H9 (cell line): Measurements from ENCODE around the gene ATP12A. TPM values are rescaled to one million over a fixed set of nuclear protein-coding genes. Genes with fewer than 3 reads are reported as not detected.

ENCODE experiments used
- DNase-seq: peaks from one replicate; pipeline ENCODE4 v3.0.0-alpha.2; 2017
- H2AFZ ChIP-seq: one replicate; pipeline ENCODE4 v1.6.1; 2013; ENCODE audit warnings: mild to moderate bottlenecking, low read length, control low read depth, moderate library complexity
- H2AK5ac ChIP-seq: 2 replicates; pipeline ENCODE4 v1.6.1; 2013; ENCODE audit warnings: low read length, control low read depth, mixed read lengths; ENCODE audit not compliant: insufficient read length
- H2BK120ac ChIP-seq: one replicate; pipeline ENCODE4 v1.6.1; 2013; ENCODE audit warnings: low read depth, mild to moderate bottlenecking, low read length, control low read depth, inconsistent platforms; ENCODE audit not compliant: poor library complexity, severe bottlenecking
- H2BK12ac ChIP-seq: 2 replicates; pipeline ENCODE4 v1.6.1; 2013; ENCODE audit warnings: low read length, control low read depth, mixed read lengths, low read depth; ENCODE audit not compliant: insufficient read length
- H2BK15ac ChIP-seq: 2 replicates; pipeline ENCODE4 v1.6.1; 2013; ENCODE audit warnings: low read depth, low read length, control low read depth
- H2BK20ac ChIP-seq: one replicate; pipeline ENCODE4 v1.6.1; 2013; ENCODE audit warnings: low read depth, mild to moderate bottlenecking, low read length, control low read depth, inconsistent platforms; ENCODE audit not compliant: poor library complexity, severe bottlenecking
- H2BK5ac ChIP-seq: 2 replicates; pipeline ENCODE4 v1.6.1; 2013; ENCODE audit warnings: low read length, control low read depth, mixed read lengths; ENCODE audit not compliant: insufficient read length
- H3K14ac ChIP-seq: 2 replicates; pipeline ENCODE4 v1.6.1; 2013; ENCODE audit warnings: low read length, control low read depth; ENCODE audit not compliant: insufficient read depth
- H3K18ac ChIP-seq: 2 replicates; pipeline ENCODE4 v1.6.1; 2013; ENCODE audit warnings: low read depth, mild to moderate bottlenecking, mixed read lengths, low read length, control low read depth; ENCODE audit not compliant: insufficient read length
- H3K23ac ChIP-seq: 2 replicates; pipeline ENCODE4 v1.6.1; 2013; ENCODE audit warnings: low read length, control low read depth, mixed read lengths, low read depth; ENCODE audit not compliant: insufficient read length
- H3K23me2 ChIP-seq: 2 replicates; pipeline ENCODE4 v1.6.1; 2013; ENCODE audit warnings: low read depth, mild to moderate bottlenecking, mixed read lengths, low read length, control low read depth; ENCODE audit not compliant: insufficient read length, poor library complexity, severe bottlenecking
- H3K27ac ChIP-seq: 2 replicates; pipeline ENCODE4 v1.5.1; 2013; ENCODE audit warnings: low read length, control low read depth, mixed read lengths, low read depth; ENCODE audit not compliant: insufficient read length
- H3K27me3 ChIP-seq: 2 replicates; pipeline ENCODE4 v1.6.1; 2013; ENCODE audit warnings: low read length, control low read depth, inconsistent platforms; ENCODE audit not compliant: insufficient read depth
- H3K4ac ChIP-seq: 2 replicates; pipeline ENCODE4 v1.6.1; 2013; ENCODE audit warnings: low read depth, mild to moderate bottlenecking, control low read depth, inconsistent platforms, low read length, moderate library complexity
- H3K4me1 ChIP-seq: 2 replicates; pipeline ENCODE4 v1.6.1; 2013; ENCODE audit warnings: low read length, control low read depth, inconsistent platforms; ENCODE audit not compliant: insufficient read depth
- H3K4me2 ChIP-seq: 2 replicates; pipeline ENCODE4 v1.6.1; 2013; ENCODE audit warnings: low read length, control low read depth, mixed read lengths; ENCODE audit not compliant: insufficient read length, insufficient read depth
- H3K56ac ChIP-seq: 2 replicates; pipeline ENCODE4 v1.6.1; 2013; ENCODE audit warnings: low read depth, mild to moderate bottlenecking, mixed read lengths, low read length, control low read depth; ENCODE audit not compliant: insufficient read length
- H3K79me1 ChIP-seq: 2 replicates; pipeline ENCODE4 v1.6.1; 2013; ENCODE audit warnings: low read depth, mild to moderate bottlenecking, moderate library complexity, low read length, control low read depth, inconsistent platforms; ENCODE audit not compliant: insufficient read depth, poor library complexity, severe bottlenecking
- H3K79me2 ChIP-seq: 2 replicates; pipeline ENCODE4 v1.6.1; 2013; ENCODE audit warnings: low read length, control low read depth, inconsistent platforms; ENCODE audit not compliant: insufficient read depth
- H3K9ac ChIP-seq: 2 replicates; pipeline ENCODE4 v1.6.1; 2013; ENCODE audit warnings: low read length, control low read depth, mixed read lengths; ENCODE audit not compliant: insufficient read length; ENCODE audit errors: extremely low read depth
- H3K9me3 ChIP-seq: one replicate; pipeline ENCODE4 v1.6.1; 2013; ENCODE audit warnings: low read depth, low read length, inconsistent platforms; ENCODE audit not compliant: control insufficient read depth
- H3T11ph ChIP-seq: one replicate; pipeline ENCODE4 v1.6.1; 2013; ENCODE audit warnings: mild to moderate bottlenecking, low read length, control low read depth, inconsistent platforms
- H4K20me1 ChIP-seq: one replicate; pipeline ENCODE4 v1.6.1; 2013; ENCODE audit not compliant: control insufficient read depth, insufficient read length, insufficient read depth
- H4K5ac ChIP-seq: 2 replicates; pipeline ENCODE4 v1.6.1; 2013; ENCODE audit warnings: low read depth, mild to moderate bottlenecking, mixed read lengths, low read length, control low read depth; ENCODE audit not compliant: insufficient read length
- H4K8ac ChIP-seq: replicated peaks from 2 replicates; pipeline ENCODE4 v1.6.1; 2013; ENCODE audit warnings: low read length, control low read depth, mixed read lengths, low read depth; ENCODE audit not compliant: insufficient read length
- H4K91ac ChIP-seq: 2 replicates; pipeline ENCODE4 v1.6.1; 2013; ENCODE audit warnings: low read depth, mild to moderate bottlenecking, moderate library complexity, mixed read lengths, low read length, control low read depth; ENCODE audit not compliant: insufficient read length
- H3K27ac Mint-ChIP-seq, 3 experiments: 2 replicates in 2 of 3; 3 replicates in 1 of 3; pipeline ENCODE4 v1.8.0; 2020 to 2021; ENCODE audit warnings: mixed read lengths in 3 of 3, mild to moderate bottlenecking in 1 of 3, moderate library complexity in 1 of 3
- H3K27me3 Mint-ChIP-seq: 2 replicates; pipeline ENCODE4 v1.8.0; 2021; ENCODE audit warnings: low read depth, mild to moderate bottlenecking, moderate library complexity, mixed read lengths
- H3K36me3 Mint-ChIP-seq, 3 experiments: 2 replicates in 2 of 3; 3 replicates in 1 of 3; pipeline ENCODE4 v1.8.0; 2020 to 2021; ENCODE audit warnings: low read depth in 3 of 3, mixed read lengths in 3 of 3; ENCODE audit not compliant: insufficient read depth in 1 of 3
- H3K4me1 Mint-ChIP-seq, 2 experiments: 2 replicates each; pipeline ENCODE4 v1.8.0; 2020; ENCODE audit warnings: mixed read lengths in 2 of 2
- H3K4me3 Mint-ChIP-seq, 2 experiments: 2 replicates in 1 of 2; 3 replicates in 1 of 2; pipeline ENCODE4 v1.8.0; 2020 to 2021; ENCODE audit warnings: mild to moderate bottlenecking in 2 of 2, mixed read lengths in 2 of 2, moderate library complexity in 1 of 2
- H3K9me3 Mint-ChIP-seq, 2 experiments: 2 replicates in 1 of 2; 3 replicates in 1 of 2; pipeline ENCODE4 v1.8.0; 2020; ENCODE audit warnings: mild to moderate bottlenecking in 2 of 2, mixed read lengths in 2 of 2, moderate library complexity in 1 of 2
- WGBS: extraction: QIAGEN DNeasy Blood & Tissue Kit; methylation state at CpG from one replicate; pipeline ENCODE4 v1.1.7; 2013; ENCODE audit warnings: missing lambda C conversion rate, low lambda C conversion rate, mixed read lengths; ENCODE audit not compliant: insufficient read length; ENCODE audit errors: extremely low coverage; 5-methylcytosine and 5-hydroxymethylcytosine counted together
- total RNA-seq: library from RNA; stranded (reverse); gene quantifications from 2 replicates; pipeline ENCODE4 v1.2.1, GENCODE V29; 2021
- TF ChIP-seq, protein P1 (sequence below): fragments of 200-600 bp; sonication (generic); conservative IDR thresholded peaks from 3 replicates; pipeline ENCODE4 v1.8.0; 2021; ENCODE audit warnings: antibody characterized with exemption, mild to moderate bottlenecking

The ATP12A gene
- total RNA-seq, 1 experiment from 2014 or later: 0.94 TPM

DNA sequence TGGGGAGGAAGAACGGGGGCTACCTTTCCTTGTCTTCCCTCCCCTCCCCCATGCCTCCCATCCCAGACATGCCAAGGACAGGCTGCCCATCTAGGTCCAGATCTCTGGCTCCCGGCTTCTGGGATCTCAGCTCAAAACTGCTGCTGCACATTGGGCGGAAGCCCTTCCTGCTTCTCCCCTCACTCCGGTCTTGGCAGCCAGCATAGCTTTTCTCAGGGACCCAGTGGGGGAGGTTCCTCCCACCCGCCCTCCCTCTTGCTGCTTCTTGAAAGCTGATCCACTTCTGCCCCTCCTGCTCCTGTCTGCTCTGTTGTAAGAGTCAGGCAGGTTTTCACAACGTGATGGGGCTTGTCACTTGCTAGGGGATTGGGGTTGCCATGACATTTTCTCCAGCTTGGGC is 62.1 kb downstream of the ATP12A start:
- Mint-ChIP-seq H3K4me1 (peaks cover 14 to 17% of the 10 kb centered on the region in 2 experiments), H3K27me3 (peaks cover 51% of the 10 kb centered on the region), H3K36me3 (no peaks in the 10 kb centered on the region; a peak in 2 of 7 replicates), H3K4me3 (no peak overlapping the region), H3K27ac (no peak overlapping the region), H3K9me3 (no peaks in the 10 kb centered on the region; a peak in 2 of 5 replicates)
- H4K20me1 ChIP-seq: no peaks in the 10 kb centered on the region
- H3K4me1 ChIP-seq: no peaks in the 10 kb centered on the region
- H3K23me2 ChIP-seq: peaks cover 14% of the 10 kb centered on the region
- H3K9ac ChIP-seq: no peak overlapping the region
- no peaks in the 10 kb centered on the region for H3K79me2 ChIP-seq
- no peak overlapping the region for H3T11ph ChIP-seq
- no peak overlapping the region for H3K4me2 ChIP-seq
- no peak overlapping the region for H2BK5ac ChIP-seq
- H4K8ac ChIP-seq: no peak overlapping the region
- H3K56ac ChIP-seq: no peak overlapping the region
- H2BK120ac ChIP-seq: no peak overlapping the region
- H2BK20ac ChIP-seq: no peak overlapping the region
- H3K27ac ChIP-seq: no peak overlapping the region
- no peak overlapping the region for H3K23ac ChIP-seq
- no peak overlapping the region for H3K18ac ChIP-seq
- no peaks in the 10 kb centered on the region for H3K79me1 ChIP-seq
- no peak overlapping the region; the same call in 1 of the 2 replicates for H3K14ac ChIP-seq
- H2BK15ac ChIP-seq: no peak overlapping the region
- peak; percentile 64 for DNase-seq
- no peak overlapping the region for H2AFZ ChIP-seq
- no peak overlapping the region for H2AK5ac ChIP-seq
- WGBS: no CpG with 5 or more reads among the region's 6 CpGs
- no peak overlapping the region for H2BK12ac ChIP-seq
- no peak overlapping the region for H4K91ac ChIP-seq
- H4K5ac ChIP-seq: no peak overlapping the region
- H3K4ac ChIP-seq: no peak overlapping the region
- peaks cover 28% of the 10 kb centered on the region; the same call in 1 of the 2 replicates for H3K27me3 ChIP-seq
- H3K9me3 ChIP-seq: no peaks in the 10 kb centered on the region
- TF ChIP-seq, protein P1, sequence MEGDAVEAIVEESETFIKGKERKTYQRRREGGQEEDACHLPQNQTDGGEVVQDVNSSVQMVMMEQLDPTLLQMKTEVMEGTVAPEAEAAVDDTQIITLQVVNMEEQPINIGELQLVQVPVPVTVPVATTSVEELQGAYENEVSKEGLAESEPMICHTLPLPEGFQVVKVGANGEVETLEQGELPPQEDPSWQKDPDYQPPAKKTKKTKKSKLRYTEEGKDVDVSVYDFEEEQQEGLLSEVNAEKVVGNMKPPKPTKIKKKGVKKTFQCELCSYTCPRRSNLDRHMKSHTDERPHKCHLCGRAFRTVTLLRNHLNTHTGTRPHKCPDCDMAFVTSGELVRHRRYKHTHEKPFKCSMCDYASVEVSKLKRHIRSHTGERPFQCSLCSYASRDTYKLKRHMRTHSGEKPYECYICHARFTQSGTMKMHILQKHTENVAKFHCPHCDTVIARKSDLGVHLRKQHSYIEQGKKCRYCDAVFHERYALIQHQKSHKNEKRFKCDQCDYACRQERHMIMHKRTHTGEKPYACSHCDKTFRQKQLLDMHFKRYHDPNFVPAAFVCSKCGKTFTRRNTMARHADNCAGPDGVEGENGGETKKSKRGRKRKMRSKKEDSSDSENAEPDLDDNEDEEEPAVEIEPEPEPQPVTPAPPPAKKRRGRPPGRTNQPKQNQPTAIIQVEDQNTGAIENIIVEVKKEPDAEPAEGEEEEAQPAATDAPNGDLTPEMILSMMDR: no peak
